Caco-2 (cell line): ENCODE results near the gene MTRF1. TPM values are rescaled to one million over a fixed set of nuclear protein-coding genes. Genes with fewer than 3 reads are reported as not detected.

Experiments used
- Bru-seq: library from RNA; stranded (reverse); fragments of 400-500 nt; gene quantifications from one replicate; lab custom pipeline; 2021; lab: Mats Ljungman, UMichigan
- BruChase-seq, 2 experiments: library from RNA; stranded (reverse); fragments of 400-500 nt; gene quantifications; one replicate each; lab custom pipeline; 2021; lab: Mats Ljungman, UMichigan
- BruUV-seq: library from RNA; stranded (reverse); fragments of 400-500 nt; replicated peaks from 2 replicates; lab custom pipeline; 2021; lab: Mats Ljungman, UMichigan
- CTCF ChIA-PET: fragments of 300-600 bp; sonication (Branson Sonifier 250); formaldehyde crosslinking; loops from one replicate; lab custom pipeline; 2022; ENCODE audit warnings: antibody characterized with exemption; lab: Charles Lee
- POLR2A ChIA-PET: fragments of 300-600 bp; sonication (Branson Sonifier 250); formaldehyde crosslinking; loops from one replicate; lab custom pipeline; 2022; ENCODE audit warnings: antibody characterized with exemption; lab: Charles Lee
- DNase-seq, 2 experiments: peaks; one replicate each; pipeline versions ENCODE4 v3.0.0 to v3.0.0-alpha.2; 2020 to 2022
- H3K27me3 ChIP-seq: replicated peaks from 2 replicates; pipeline ENCODE4 v1.6.0; 2011; ENCODE audit warnings: low read length; ENCODE audit not compliant: control insufficient read depth, insufficient read depth
- H3K36me3 ChIP-seq: 2 replicates; pipeline ENCODE4 v1.5.1; 2011; ENCODE audit warnings: low read length; ENCODE audit not compliant: control insufficient read depth, insufficient read depth
- H3K4me1 ChIP-seq: fragments of 250-450 bp; sonication (Bioruptor Pico); 2 replicates; pipeline ENCODE4 v1.5.1; 2020; ENCODE audit warnings: mild to moderate bottlenecking
- H3K4me3 ChIP-seq: 2 replicates; pipeline ENCODE4 v1.5.1; 2011; ENCODE audit warnings: low read depth, mild to moderate bottlenecking, control low read depth, low read length
- H3K9me3 ChIP-seq: fragments of 250-450 bp; sonication (Bioruptor Pico); 2 replicates; pipeline ENCODE4 v1.5.1; 2020; ENCODE audit warnings: mild to moderate bottlenecking, moderate library complexity
- H3K27ac Mint-ChIP-seq: one replicate; pipeline ENCODE4 v1.8.0; 2022; ENCODE audit warnings: mixed read lengths; ENCODE audit not compliant: unreplicated experiment
- H3K27me3 Mint-ChIP-seq: one replicate; pipeline ENCODE4 v1.8.0; 2022; ENCODE audit warnings: mixed read lengths; ENCODE audit not compliant: insufficient read depth, unreplicated experiment
- H3K36me3 Mint-ChIP-seq: one replicate; pipeline ENCODE4 v1.8.0; 2022; ENCODE audit warnings: mild to moderate bottlenecking, mixed read lengths; ENCODE audit not compliant: insufficient read depth, unreplicated experiment
- H3K4me1 Mint-ChIP-seq: one replicate; pipeline ENCODE4 v1.8.0; 2022; ENCODE audit warnings: low read depth, mixed read lengths; ENCODE audit not compliant: unreplicated experiment
- H3K4me3 Mint-ChIP-seq: one replicate; pipeline ENCODE4 v1.8.0; 2022; ENCODE audit warnings: mild to moderate bottlenecking, moderate library complexity, mixed read lengths; ENCODE audit not compliant: unreplicated experiment
- H3K9me3 Mint-ChIP-seq: one replicate; pipeline ENCODE4 v1.8.0; 2022; ENCODE audit warnings: mixed read lengths; ENCODE audit not compliant: unreplicated experiment
- CTCF ChIP-seq, 2 experiments: fragments of 200-600 bp in 1 of 2; IDR thresholded peaks; 1 replicate in 1 of 2; 2 replicates in 1 of 2; pipeline versions ENCODE4 v1.5.1 to v1.8.0; 2011 to 2022; ENCODE audit warnings: antibody characterized with exemption in 1 of 2, control low read depth in 1 of 2, inconsistent platforms in 1 of 2, low read depth in 1 of 2, low read length in 1 of 2, mild to moderate bottlenecking in 1 of 2, moderate library complexity in 1 of 2; ENCODE audit not compliant: insufficient read depth in 1 of 2, severe bottlenecking in 1 of 2, unreplicated experiment in 1 of 2
- intact Hi-C: fragments of 100-400 bp; cut with micrococcal nuclease; formaldehyde crosslinking; loops from one replicate; pipeline ENCODE4 v1.10.0; 2022; ENCODE audit not compliant: unreplicated experiment
- long read RNA-seq: library from polyadenylated mRNA; stranded (forward); transcript quantifications from one replicate; pipeline ENCODE4 v2.0.0, GENCODE V29; 2022
- total RNA-seq: library from RNA; stranded (reverse); gene quantifications from 2 replicates; pipeline ENCODE4 v1.2.3, GENCODE V29; 2022

Gene MTRF1
- total RNA-seq (21.2 and 24.7 TPM in 2 replicates), Bru-seq, nascent RNA (percentile 68 among the genes with signal in this experiment), BruChase-seq, experiment 1, labeled RNA remaining after a 2-hour chase (percentile 70 among the genes with signal in this experiment), BruChase-seq, experiment 2, labeled RNA remaining after a 6-hour chase (percentile 66 among the genes with signal in this experiment)
- long read RNA-seq, partial matches to known transcripts = 7 of 31 reads
- long read RNA-seq, other reads (novel, unspliced or antisense) = 17 of 31 reads

- H3K36me3 Mint-ChIP-seq = peaks cover 18% of the 10 kb centered on the region
- H3K27me3 Mint-ChIP-seq = no peaks in the 10 kb centered on the region
- no peak for TF ChIP-seq CTCF (IDR thresholded peaks at IDR 0.05; ENCODE audit: insufficient read depth in 1 of 2, low read depth in 1 of 2, low read length in 1 of 2, severe bottlenecking in 1 of 2, unreplicated experiment in 1 of 2)
- Histone ChIP-seq H3K4me1 (no peaks in the 10 kb centered on the region), H3K27me3 (no peaks in the 10 kb centered on the region), H3K4me3 (peak within 1 kb of the TSS; percentile 92), H3K9me3 (peaks cover 9% of the 10 kb centered on the region), H3K36me3 (no peaks in the 10 kb centered on the region; the same call in none of the 2 replicates)
- BruUV-seq = no TSS peak
- no peaks in the 10 kb centered on the region for H3K4me1 Mint-ChIP-seq
- peak; percentile 78 to 79 for DNase-seq
- CTCF ChIA-PET = no interaction called here
- POLR2A ChIA-PET = no interaction called here
- intact Hi-C loops = loop anchor here (2.0 kb wide), 2 partner anchors 47 to 69 kb away; partner anchors contain the start of genes KBTBD7 and NAA16
- peak within 1 kb of the TSS; percentile 91 for H3K27ac Mint-ChIP-seq
- H3K9me3 Mint-ChIP-seq = no peaks in the 10 kb centered on the region
- H3K4me3 Mint-ChIP-seq = peak within 1 kb of the TSS; percentile 92
Measured at GRCh38 chr13:41263261-41263971, at the start of gene MTRF1. Gene MTRF1 (minus strand): TSS chr13:41263576. CDS start chr13:41260907, 2,669 bp downstream.

- H3K36me3 Mint-ChIP-seq = peaks cover 13% of the 10 kb centered on the region
- no peaks in the 10 kb centered on the region for H3K9me3 Mint-ChIP-seq
- TF ChIP-seq CTCF (IDR thresholded peaks at IDR 0.05; ENCODE audit: insufficient read depth in 1 of 2, low read depth in 1 of 2, low read length in 1 of 2, severe bottlenecking in 1 of 2, unreplicated experiment in 1 of 2) = no peak
- Histone ChIP-seq H3K36me3 (no peaks in the 10 kb centered on the region), H3K4me1 (peaks cover 15% of the 10 kb centered on the region), H3K9me3 (no peaks in the 10 kb centered on the region), H3K4me3 (peak overlapping the region; percentile 85; the same call in 1 of the 2 replicates), H3K27me3 (no peaks in the 10 kb centered on the region)
- H3K27me3 Mint-ChIP-seq = no peaks in the 10 kb centered on the region
- DNase-seq = no peak
- POLR2A ChIA-PET = no interaction called here
- intact Hi-C loops = no loop called here
- H3K27ac Mint-ChIP-seq = no peak overlapping the region
- H3K4me1 Mint-ChIP-seq = peaks cover 9% of the 10 kb centered on the region
- BruUV-seq = no TSS peak
- H3K4me3 Mint-ChIP-seq = peak overlapping the region; percentile 97
- CTCF ChIA-PET = no interaction called here
Measured at GRCh38 chr13:41313117-41313516, 49.7 kb upstream of the MTRF1 start.

GRCh38 chr13:41312176-41312500 is 48.8 kb upstream of the MTRF1 start:
- peak in 1 of 2 experiments; percentile 16 for DNase-seq
- peaks cover 15% of the 10 kb centered on the region for H3K4me1 Mint-ChIP-seq
- Histone ChIP-seq H3K27me3 (no peaks in the 10 kb centered on the region), H3K4me1 (peaks cover 11% of the 10 kb centered on the region), H3K36me3 (no peaks in the 10 kb centered on the region), H3K9me3 (no peaks in the 10 kb centered on the region), H3K4me3 (peak overlapping the region; percentile 85)
- H3K9me3 Mint-ChIP-seq = no peaks in the 10 kb centered on the region
- TF ChIP-seq CTCF (IDR thresholded peaks at IDR 0.05; ENCODE audit: insufficient read depth in 1 of 2, low read depth in 1 of 2, low read length in 1 of 2, severe bottlenecking in 1 of 2, unreplicated experiment in 1 of 2) = no peak
- POLR2A ChIA-PET = no interaction called here
- no peaks in the 10 kb centered on the region for H3K27me3 Mint-ChIP-seq
- CTCF ChIA-PET = no interaction called here
- H3K4me3 Mint-ChIP-seq = peak overlapping the region; percentile 97
- intact Hi-C loops = no loop called here
- BruUV-seq = no TSS peak
- H3K27ac Mint-ChIP-seq = peak overlapping the region; percentile 85
- H3K36me3 Mint-ChIP-seq = peaks cover 13% of the 10 kb centered on the region
